Right cardiac atrium (tissue), 5 donors: ENCODE measurements around the gene FAM118A. TPM values are rescaled to one million over a fixed set of nuclear protein-coding genes. Genes with fewer than 3 reads are reported as not detected.
"Not testable (repeated sequence)": the region's sequence is repeated elsewhere in the genome, so short reads cannot be mapped to it uniquely, and the experiment has no call there.

Source experiments
- ATAC-seq, 2 donors: fragments of 200-7000 bp; cut with Tn5 transposase; one replicate each; pipeline versions ENCODE4 v1.8.0 to v1.9.1; 2020; ENCODE audit warnings: moderate library complexity in 2 of 2, mild to moderate bottlenecking in 1 of 2
- DNase-seq, 3 donors: peaks; one replicate each; pipeline ENCODE4 v3.0.0-alpha.2; 2020
- H3K27ac ChIP-seq: one replicate; pipeline ENCODE4 v1.5.1; 2013; ENCODE audit warnings: mild to moderate bottlenecking, low read length, control low read depth, moderate library complexity
- H3K27me3 ChIP-seq: one replicate; pipeline ENCODE4 v1.6.1; 2013; ENCODE audit not compliant: control insufficient read depth, insufficient read depth
- H3K4me1 ChIP-seq: one replicate; pipeline ENCODE4 v1.6.1; 2013; ENCODE audit warnings: low read length; ENCODE audit not compliant: control insufficient read depth, insufficient read depth
- H3K4me3 ChIP-seq: one replicate; pipeline ENCODE4 v1.5.1; 2013; ENCODE audit warnings: low read length, control low read depth
- H3K9me3 ChIP-seq: one replicate; pipeline ENCODE4 v1.6.1; 2013; ENCODE audit warnings: low read length; ENCODE audit not compliant: control insufficient read depth
- WGBS: extraction: QIAGEN DNeasy Blood & Tissue Kit; methylation state at CpG from one replicate; pipeline ENCODE4 v1.1.7; 2013; 5-methylcytosine and 5-hydroxymethylcytosine counted together
- intact Hi-C, 4 donors: fragments of 100-400 bp; cut with DNase I; formaldehyde crosslinking; loops; one replicate each; pipeline versions ENCODE4 v1.11.0 to v1.14.0; 2022 to 2023
- polyA plus RNA-seq: library from polyadenylated mRNA; stranded (reverse); fragments of 200-250 nt; gene quantifications from one replicate; pipeline ENCODE4 v1.2.3, GENCODE V29; 2013
- total RNA-seq, 4 donors: library from RNA; stranded (reverse); fragmentation: NEBNext Ultra II Directional; extraction: Animal tissue kit (Norgen Biotek cat#: 25700); gene quantifications; one replicate each; pipeline ENCODE4 v1.2.1, GENCODE V29; 2021
- donor health status: healthy with polysubstance abuse.
- donor health status: DM: no; HTN: yes; CAD: no.
- donor health status: DM: no; HTN: no; CAD: no.
- donor health status: DM: no; HTN: yes; CAD: no; lungs with severe emphysema.
- donor health status: DM: yes; HTN: yes; CAD: no.

The FAM118A gene
- total and polyA plus RNA-seq, 5 donors = 21.1 to 31.8 (median 26.6) TPM

- ATAC-seq = no peak
- Histone ChIP-seq H3K4me3 (no peak overlapping the region), H3K27me3 (no peaks in the 10 kb centered on the region), H3K27ac (no peak overlapping the region), H3K4me1 (no peaks in the 10 kb centered on the region), H3K9me3 (no peaks in the 10 kb centered on the region)
- intact Hi-C loops = no loop called here
- 94% methylated on average over 3 of the region's 3 CpGs for WGBS
- DNase-seq = no peak
Observed at GRCh38 chr22:45349916-45350315, 40.2 kb downstream of the FAM118A start.

DNA sequence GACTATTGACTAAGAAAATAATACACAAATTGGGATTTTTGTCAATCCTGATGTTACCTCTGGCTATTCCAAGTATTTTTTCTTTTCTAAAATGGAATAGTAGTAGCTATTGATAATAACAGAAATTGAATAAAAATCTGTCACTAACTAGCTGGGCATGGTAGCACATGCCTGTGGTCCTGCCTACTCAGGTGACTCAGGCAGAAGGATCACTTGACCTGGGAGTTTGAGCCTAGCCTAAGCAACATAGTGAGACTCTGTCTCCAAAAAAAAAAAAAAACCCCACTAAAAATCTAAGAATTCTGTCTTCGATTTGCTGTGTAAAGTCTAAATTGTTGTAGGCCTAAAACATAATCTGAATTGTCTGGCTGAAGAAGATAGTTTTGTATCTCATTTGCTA lies 42.2 kb downstream of the FAM118A start:
- ATAC-seq = no peak
- no peaks in the 10 kb centered on the region for H3K9me3 ChIP-seq

DNA sequence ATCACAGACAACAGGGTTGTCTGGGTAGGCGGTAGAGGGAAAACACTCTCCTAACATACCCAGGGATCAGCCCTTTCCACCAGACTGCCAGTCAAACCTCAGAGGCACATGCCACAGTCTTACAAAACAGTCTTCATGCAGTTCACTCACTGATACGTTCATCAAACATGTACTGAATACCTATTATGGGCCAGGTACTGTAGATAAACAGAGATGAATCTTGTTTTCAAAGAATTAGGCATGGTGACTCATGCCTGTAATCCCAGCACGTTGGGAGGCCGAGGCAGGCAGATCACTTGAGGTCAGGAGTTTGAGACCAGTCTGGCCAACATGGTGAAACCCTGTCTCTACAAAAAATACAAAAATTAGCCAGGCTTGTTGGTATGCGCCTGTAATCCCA lies 43.0 kb downstream of the FAM118A start:
- H3K4me1 ChIP-seq, H3K27me3 ChIP-seq, ATAC-seq, H3K4me3 ChIP-seq, intact Hi-C loops, H3K9me3 ChIP-seq, DNase-seq, H3K27ac ChIP-seq: not testable (repeated sequence)
- WGBS = 92% methylated on average over 5 of the region's 5 CpGs

More for the DNA sequence above, 42.2 kb downstream of the FAM118A start:
- intact Hi-C loops = no loop called here
- no peak overlapping the region for H3K27ac ChIP-seq
- DNase-seq = no peak
- H3K4me1 ChIP-seq = no peaks in the 10 kb centered on the region
- no peaks in the 10 kb centered on the region for H3K27me3 ChIP-seq
- H3K4me3 ChIP-seq = no peak overlapping the region
- 96% methylated on average over 1 of the region's 1 CpG for WGBS

- 89% methylated on average over 5 of the region's 5 CpGs for WGBS
- intact Hi-C loops = no loop called here
- Histone ChIP-seq H3K4me1 (peaks cover 3% of the 10 kb centered on the region), H3K27me3 (no peaks in the 10 kb centered on the region), H3K4me3 (no peak overlapping the region), H3K9me3 (no peaks in the 10 kb centered on the region), H3K27ac (no peak overlapping the region)
- DNase-seq = no peak
- no peak for ATAC-seq
Observed at GRCh38 chr22:45353786-45354185, 44.1 kb downstream of the FAM118A start.

DNA sequence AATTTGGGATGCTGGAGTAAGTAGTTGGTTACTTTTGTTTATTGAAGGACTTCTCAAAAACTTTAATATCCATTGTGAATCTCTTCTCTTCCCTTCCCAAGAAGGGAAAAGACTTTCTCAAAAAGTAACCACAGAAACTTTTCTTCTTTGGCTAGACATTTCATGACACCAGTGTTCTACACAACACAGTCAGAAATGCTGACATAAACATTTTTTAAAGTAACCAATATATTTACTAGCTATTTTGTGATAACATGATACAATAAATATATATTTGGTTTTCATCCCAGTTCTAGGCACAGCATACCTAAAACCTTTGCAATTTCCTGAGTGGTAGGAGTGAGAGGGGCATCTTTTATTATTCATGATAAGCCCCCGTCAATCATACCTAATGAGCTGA lies 47.8 kb downstream of the FAM118A start:
- Histone ChIP-seq H3K27me3 (no peaks in the 10 kb centered on the region), H3K4me1 (peaks cover 5% of the 10 kb centered on the region), H3K4me3 (no peak overlapping the region), H3K9me3 (no peaks in the 10 kb centered on the region), H3K27ac (no peak overlapping the region)
- DNase-seq (no peak), ATAC-seq (no peak)
- intact Hi-C loops = no loop called here
- WGBS = 100% methylated on average over 1 of the region's 1 CpG

DNA sequence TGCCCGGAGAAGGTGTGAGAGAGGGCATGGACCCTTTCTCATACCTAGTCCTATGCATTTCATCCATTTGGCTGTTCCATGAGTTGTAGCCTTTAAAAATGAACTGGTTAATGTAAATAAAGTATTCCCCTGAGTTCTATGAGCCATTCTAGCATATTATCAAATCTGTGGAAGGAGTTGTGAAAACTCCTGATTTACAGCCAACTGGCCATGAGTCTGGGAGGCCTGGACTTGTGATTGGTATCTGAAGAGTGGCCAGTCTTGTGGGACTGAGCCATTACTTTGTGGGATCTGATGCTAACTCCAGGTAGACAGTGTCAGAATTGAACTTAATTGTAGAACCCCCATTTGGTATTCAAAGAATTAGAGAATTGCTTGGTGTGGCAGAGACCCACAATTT lies 48.4 kb downstream of the FAM118A start:
- Histone ChIP-seq H3K4me1 (peaks cover 5% of the 10 kb centered on the region), H3K4me3 (no peak overlapping the region), H3K27ac (no peak overlapping the region), H3K9me3 (no peaks in the 10 kb centered on the region), H3K27me3 (no peaks in the 10 kb centered on the region)
- WGBS = 96% methylated on average over 1 of the region's 1 CpG
- DNase-seq = no peak
- peak; percentile 37 to 58 for ATAC-seq
- intact Hi-C loops = no loop called here

DNA sequence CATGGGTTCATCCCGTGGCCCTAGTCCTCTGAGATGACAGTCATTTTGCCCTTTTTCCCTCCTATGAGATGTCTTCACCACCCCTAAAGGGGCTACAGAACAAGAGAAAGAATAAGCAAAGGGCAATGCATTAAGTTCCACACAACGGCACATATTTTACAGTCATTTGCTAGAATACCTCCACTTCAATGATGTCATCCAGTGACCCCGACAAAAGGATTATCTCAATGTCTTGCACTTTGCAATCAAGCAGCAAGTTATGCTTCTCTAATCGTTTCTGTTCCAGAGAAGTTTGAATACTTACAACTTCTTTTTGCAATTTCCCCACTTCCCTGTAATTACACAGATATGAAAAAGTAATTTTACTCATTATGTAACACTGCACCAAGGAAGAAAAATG lies 49.9 kb downstream of the FAM118A start:
- Histone ChIP-seq H3K4me1 (peaks cover 5% of the 10 kb centered on the region), H3K27me3 (no peaks in the 10 kb centered on the region), H3K4me3 (no peak overlapping the region), H3K9me3 (no peaks in the 10 kb centered on the region), H3K27ac (no peak overlapping the region)
- WGBS = 47% methylated on average over 4 of the region's 4 CpGs
- intact Hi-C loops = no loop called here
- no peak for DNase-seq
- no peak for ATAC-seq

DNA sequence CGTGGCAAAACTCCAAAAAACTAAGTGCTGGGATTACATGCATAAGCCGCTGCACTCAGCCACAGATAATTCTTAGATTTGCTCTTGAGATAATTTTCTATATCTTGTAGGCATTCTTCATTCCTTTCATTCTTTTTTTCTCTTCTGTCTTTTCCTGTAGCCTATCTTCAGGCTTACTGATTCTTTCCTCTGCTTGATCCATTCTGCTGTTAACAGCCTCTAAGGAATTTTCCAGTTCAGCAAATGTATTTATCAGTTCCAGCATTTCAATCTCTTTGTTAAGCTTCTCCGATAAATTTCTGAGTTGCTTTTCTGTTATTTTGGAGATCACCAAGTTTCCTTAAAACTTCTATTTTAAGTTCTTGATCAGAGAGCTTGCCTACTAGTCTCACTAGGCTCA lies 57.0 kb downstream of the FAM118A start:
- DNase-seq (no peak), ATAC-seq (no peak)
- WGBS = 91% methylated on average over 3 of the region's 3 CpGs
- no peaks in the 10 kb centered on the region for H3K4me1 ChIP-seq
- H3K9me3 ChIP-seq = peaks cover 2% of the 10 kb centered on the region
- no peak overlapping the region for H3K4me3 ChIP-seq
- no peak overlapping the region for H3K27ac ChIP-seq
- intact Hi-C loops = no loop called here
- no peaks in the 10 kb centered on the region for H3K27me3 ChIP-seq

DNA sequence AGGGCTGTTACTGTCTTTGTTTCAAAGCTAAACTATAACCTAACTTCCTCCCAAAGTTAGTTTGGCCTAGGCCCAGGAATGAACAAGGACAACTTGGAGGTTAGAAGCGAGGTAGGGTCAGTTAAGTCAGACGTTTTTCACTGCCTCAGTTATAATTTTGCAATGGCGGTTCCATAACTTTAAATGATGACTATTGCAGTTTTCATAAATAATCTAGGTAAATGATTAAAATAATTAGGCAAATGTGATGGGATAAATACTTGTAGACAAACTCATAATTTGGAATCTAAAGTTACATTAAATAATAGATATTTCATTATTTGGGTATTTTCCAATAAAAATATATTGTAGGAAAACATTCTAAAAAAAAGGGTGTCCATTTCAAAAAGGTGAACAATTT lies 63.9 kb downstream of the FAM118A start:
- ATAC-seq, intact Hi-C loops: not testable (repeated sequence)
- WGBS = 87% methylated on average over 3 of the region's 3 CpGs

DNA sequence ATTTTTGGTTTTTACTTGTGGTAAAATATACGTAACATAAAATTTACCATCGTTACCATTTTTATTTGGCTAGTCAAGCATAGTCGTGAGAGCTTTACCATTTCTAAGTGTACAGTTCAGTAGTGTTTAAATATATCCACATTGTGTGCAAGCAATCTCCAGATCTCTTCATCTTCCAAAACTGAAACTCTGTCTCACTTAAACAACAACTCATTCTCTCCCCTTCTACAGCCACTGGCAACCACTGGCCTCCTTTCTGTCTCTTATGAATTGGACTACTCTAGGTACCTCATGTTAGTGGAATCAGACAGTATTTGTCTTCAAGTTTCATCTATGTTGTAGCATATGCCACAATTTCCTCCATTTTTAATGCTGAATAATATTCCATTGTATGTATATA lies 66.3 kb downstream of the FAM118A start:
- no peaks in the 10 kb centered on the region for H3K4me1 ChIP-seq
- H3K9me3 ChIP-seq = no peaks in the 10 kb centered on the region
- H3K27me3 ChIP-seq = no peaks in the 10 kb centered on the region
- DNase-seq (no peak), ATAC-seq (no peak)
- H3K27ac ChIP-seq = no peak overlapping the region
- intact Hi-C loops = no loop called here
- H3K4me3 ChIP-seq = no peak overlapping the region
- 93% methylated on average over 3 of the region's 3 CpGs for WGBS

More for the DNA sequence above, 63.9 kb downstream of the FAM118A start:
- not testable (repeated sequence) for H3K27ac ChIP-seq, H3K4me3 ChIP-seq, H3K9me3 ChIP-seq, H3K4me1 ChIP-seq, H3K27me3 ChIP-seq, DNase-seq

DNA sequence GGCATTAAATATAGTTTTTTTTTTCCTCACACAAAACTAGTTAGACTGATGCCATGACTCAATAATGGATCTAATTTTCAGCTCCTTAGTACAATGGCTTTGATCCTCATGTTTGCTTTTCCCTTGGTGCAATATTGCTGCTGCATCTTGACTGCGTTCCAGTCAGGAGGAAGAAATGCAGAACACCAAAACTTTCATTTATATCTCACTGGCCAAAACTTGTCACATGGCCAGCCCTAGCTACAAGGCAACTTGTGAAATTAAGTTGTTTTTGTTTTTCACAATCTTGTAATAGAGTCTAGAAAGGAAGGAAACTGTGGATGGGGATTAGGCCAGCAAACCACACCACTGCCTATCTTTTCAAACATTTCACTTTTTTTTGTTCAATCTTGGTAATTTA lies 67.0 kb downstream of the FAM118A start:
- peak; percentile 59 to 89 (median 62) for DNase-seq

GRCh38 chr22:45381348-45381747 lies 71.6 kb downstream of the FAM118A start:
- 93% methylated on average over 2 of the region's 2 CpGs for WGBS
- no peak overlapping the region for H3K27ac ChIP-seq

More for the DNA sequence above, 67.0 kb downstream of the FAM118A start:
- peak; percentile 31 to 69 for ATAC-seq
- 35% methylated on average over 1 of the region's 1 CpG for WGBS
- Histone ChIP-seq H3K4me1 (no peaks in the 10 kb centered on the region), H3K9me3 (no peaks in the 10 kb centered on the region), H3K27ac (no peak overlapping the region), H3K27me3 (no peaks in the 10 kb centered on the region), H3K4me3 (no peak overlapping the region)
- intact Hi-C loops = no loop called here

More at GRCh38 chr22:45381348-45381747, 71.6 kb downstream of the FAM118A start:
- Histone ChIP-seq H3K9me3 (no peaks in the 10 kb centered on the region), H3K4me1 (no peaks in the 10 kb centered on the region), H3K27me3 (no peaks in the 10 kb centered on the region), H3K4me3 (no peak overlapping the region)
- DNase-seq (no peak), ATAC-seq (no peak)
- intact Hi-C loops = no loop called here
